TTC549 (cell line): ENCODE measurements around the gene DDI2.

ENCODE experiments used
- FAIRE-seq: peaks from 2 replicates; lab custom pipeline; 2012; peaks lifted over from hg19 to GRCh38; lab: Jason Lieb, UNC

DDI2 gene

DNA sequence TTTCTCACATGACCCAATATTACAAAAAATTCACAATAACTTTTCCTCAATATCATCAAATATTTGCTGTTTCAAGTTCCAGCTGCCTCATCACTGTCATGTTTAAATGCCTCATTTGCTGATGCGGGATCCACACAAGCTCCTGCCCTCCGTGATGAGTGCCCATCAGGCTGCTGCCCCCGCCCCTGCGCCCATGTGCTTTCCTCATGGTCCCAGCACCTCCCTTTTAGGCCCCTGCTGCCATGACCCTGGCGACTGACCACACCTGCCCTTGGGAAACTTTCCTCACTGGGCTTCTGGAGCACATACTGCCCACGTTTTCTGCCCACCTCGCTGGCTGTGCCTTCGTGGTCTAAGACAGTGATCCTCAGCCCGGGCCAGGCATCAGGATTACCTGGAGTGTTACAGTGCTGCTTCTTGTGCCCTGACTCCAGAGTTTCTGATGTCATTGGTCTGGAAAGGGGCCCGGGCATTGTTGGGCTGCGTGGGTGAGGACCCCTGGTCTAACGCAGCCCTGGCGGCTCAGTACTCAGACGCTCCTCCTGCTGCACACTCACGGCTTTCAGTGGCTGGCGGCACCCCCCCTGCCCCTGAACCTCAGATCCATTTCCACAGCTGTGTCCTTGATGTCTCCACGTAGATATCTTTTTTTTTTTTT lies 87.4 kb downstream of the DDI2 start:
- FAIRE-seq, result no peak

DNA sequence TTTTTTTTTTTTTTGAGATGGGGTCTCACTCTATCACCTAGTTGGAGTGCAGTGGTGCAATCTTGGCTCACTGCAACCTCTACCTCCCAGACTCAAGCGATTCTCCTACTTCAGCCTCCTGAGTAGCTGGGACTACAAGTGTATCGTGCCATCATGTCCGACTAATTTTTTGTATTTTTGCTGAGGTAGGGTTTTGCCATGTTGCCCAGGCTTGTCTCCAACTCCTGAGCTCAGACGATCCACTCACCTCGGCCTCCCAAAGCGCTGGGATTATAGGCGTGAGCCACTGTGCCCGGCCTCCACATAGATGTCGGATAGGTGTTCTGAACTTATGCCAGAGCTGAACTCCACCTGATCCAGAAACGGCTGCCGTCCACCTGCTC lies 87.9 kb downstream of the DDI2 start:
- FAIRE-seq, result no peak

DNA sequence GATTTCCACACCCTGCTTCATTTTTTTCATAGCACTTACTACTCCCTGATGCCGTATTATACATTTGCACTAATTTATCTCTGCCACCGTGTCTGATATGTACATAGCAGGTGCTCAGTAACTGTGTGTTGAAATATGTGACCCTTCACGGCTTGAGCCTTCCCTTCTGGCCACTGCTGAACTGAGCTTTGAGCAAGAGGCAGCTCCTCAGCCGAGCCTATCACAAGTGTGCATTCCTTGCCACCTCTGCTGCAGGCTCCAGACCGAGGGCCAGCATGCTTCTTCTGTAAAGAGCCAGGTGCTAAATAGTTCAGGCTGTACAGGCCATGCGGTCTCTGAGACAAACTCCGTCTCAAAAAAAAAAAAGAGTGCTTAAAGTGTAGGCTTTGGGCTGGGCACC lies 89.5 kb downstream of the DDI2 start:
- FAIRE-seq, result no peak

DNA sequence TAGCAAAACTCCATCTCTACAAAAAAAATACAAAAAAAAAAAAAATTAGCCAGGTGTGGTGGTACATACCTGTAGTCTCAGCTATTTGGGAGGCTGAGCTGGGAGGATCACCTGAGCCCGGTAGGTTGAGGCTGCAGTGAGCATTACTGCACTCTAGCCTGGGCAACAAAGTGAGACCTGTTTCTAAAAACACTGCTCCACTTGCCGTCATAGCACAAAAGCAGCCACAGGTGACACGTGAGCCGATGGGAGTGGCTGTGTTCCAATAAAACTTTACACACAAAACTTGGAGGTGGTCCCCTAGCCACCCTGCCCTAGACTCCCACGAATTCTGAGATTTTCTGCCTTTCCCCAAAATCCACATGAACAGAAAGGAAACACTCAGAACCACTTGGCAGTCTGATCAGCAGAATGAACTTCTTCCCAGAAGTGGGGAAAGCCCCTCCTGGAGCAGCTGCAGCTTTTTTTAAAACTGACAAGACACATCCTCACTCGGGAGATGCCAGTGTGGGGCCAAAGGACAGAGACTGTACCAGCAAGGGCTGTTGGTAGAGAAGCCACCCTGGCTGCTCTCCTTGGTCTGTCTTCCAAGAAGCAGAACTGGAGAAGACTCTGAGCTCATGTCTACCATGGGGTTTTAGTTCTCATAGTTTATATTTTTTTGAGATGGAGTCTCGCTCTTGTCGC lies 90.1 kb downstream of the DDI2 start:
- FAIRE-seq, result no peak

DNA sequence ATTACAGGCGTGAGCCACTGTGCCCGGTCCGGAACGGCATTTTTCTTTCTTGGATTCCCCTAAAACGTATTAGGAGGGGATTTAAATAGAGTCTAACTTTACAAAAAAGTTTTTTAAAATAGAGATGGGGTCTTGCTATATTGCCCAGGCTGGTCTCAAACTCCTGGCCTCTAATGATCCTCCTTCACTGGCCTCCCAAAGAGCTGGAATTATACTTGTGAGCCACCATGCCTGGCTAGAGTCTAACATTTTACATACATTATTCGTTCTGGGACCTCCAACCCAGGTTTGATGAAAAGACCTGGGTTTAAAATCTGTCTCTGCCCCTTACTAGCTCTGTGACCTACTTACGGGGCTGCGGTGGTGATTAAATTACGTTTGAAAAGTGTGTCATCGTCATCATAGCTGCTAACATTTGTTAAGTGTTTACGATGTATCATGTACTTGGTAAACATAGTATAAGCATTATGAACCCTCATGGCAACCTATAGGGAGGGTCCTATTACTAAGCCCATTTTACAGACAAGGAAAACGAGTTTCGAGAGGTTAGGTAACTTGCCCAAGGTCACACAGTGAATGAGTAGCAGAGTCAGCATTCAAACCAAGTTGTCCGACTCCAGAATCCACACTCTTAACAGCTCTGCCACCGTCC lies 91.4 kb downstream of the DDI2 start:
- FAIRE-seq, result no peak

DNA sequence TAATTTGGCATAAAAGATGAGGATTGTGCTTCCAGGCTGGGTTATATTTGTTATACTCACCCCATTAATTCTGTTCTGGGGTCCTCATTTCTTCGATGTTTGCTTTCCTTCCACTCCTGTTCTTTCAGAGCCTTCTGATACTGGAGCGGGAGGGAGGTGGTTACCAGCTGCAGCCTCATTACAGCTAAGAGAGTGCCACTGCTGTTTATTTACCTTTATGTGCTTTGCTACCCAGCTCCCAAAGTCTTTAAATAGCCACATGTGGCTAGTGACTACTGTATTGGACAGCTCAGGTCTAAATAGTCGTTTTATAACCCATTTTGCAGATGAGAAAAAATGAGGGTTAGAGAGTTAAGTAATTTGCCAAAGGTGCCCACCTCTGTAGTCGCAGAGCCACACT lies 92.0 kb downstream of the DDI2 start:
- FAIRE-seq, result no peak

DNA sequence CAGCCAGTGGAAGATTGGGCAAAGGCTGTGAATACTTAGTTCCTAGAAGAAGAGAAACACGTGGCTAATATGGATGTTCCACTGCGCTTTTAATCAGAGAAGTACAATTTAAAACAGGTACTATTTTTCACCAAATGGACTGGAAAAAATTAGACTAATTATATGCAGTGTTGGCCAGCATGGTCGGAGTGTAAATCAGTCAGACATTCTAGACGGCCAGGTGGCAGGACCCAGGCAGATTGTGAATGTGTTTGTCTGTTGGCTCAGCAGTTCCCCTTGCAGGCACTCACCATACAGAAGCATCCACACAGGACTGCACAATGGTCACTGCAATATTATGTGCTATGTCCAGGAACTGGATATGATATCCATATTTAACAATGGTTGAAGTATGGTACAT lies 94.9 kb downstream of the DDI2 start:
- FAIRE-seq, result no peak

DNA sequence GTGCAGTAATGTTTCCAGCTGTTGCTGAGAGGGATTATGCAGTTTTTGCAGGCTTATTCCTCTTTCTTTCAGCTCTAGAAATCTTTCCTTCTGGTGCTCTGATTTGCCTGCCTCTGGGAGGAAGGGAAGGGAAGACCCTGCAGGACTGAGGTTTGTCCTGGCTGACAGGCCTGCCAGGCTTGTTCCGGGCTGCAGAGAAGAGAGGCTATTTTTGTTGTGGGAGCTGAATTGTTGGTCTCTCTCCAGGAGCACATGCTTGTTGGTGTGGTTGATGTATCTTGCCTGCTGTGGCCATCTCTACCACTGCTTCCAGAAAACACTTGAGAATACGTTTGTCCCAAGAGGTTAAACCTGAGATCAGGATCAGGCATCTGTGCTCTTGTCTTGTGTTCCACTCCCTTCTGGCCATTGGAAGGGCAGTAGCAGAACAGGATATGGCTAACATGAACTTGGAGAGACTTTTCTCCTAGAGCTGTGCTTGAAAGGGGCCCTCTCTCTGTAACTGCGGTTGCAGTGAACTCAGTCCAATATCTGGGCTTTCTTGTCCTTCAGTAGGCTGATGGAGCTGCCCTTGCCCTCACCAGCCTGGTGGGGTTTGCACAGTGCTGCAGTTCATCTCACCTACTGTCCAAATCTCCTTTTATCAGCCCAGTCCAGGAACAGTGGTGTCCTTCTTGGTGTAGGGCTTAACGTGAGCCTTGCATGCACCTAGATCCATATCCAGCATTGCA lies 97.3 kb downstream of the DDI2 start:
- FAIRE-seq, result no peak

DNA sequence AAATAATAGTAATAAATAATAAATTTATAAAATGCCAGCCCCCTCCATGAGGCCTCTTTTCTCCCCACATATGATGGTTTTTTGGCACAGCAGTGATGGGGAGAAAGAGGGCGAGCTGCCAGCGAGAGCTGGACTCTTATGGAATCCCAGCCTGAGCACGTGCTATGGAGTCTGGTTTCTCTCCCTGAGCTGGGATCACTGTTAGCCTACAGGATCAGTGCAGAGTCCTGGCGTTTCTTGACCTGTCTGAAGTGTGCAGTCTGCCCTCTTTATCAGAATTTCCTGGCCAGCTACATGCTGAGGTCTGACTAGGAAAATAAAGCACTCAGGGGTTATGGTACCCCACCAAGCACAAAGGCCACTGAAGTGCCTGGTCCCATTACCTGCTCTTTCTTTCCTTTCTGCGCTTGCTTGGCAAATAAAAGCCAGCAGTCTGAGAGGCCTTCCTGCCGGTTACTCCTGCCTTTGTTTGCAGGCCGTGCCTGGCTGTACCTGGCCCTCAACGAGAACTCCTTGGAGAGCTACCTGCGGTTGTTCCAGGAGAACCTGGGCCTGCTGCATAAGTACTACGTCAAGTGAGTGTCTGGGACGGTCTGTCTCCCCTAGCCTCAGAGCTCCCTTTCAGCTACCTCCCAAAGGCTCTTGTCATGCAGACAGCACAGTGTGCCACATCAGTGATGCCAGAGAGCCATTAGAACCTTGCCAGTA lies 100.3 kb downstream of the DDI2 start:
- FAIRE-seq, result no peak

DNA sequence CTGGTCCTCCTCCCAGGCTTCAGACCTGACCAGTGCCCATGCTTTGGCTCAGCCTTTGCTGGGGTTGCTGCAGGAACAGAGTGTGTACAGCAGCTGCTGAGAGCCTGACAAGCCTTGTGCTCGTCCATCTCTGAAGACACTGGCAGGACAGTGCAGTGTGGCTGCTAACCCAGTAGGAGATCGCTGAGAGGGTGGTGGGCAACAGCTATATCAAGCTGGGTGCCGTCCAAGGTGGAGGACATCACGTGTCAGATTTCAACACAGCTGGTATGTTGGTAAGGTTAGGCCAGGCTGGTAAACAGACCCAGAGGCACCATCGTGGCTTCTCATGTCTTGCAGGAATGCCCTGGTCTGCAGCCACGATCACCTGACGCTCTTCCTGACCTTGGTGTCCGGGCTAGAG lies 100.9 kb downstream of the DDI2 start:
- no peak for FAIRE-seq
